Measurements from ENCODE around the gene ARL17B.
"Not testable (repeated sequence)": the region's sequence is repeated elsewhere in the genome, so short reads cannot be mapped to it uniquely, and the experiment has no call there.

DNA sequence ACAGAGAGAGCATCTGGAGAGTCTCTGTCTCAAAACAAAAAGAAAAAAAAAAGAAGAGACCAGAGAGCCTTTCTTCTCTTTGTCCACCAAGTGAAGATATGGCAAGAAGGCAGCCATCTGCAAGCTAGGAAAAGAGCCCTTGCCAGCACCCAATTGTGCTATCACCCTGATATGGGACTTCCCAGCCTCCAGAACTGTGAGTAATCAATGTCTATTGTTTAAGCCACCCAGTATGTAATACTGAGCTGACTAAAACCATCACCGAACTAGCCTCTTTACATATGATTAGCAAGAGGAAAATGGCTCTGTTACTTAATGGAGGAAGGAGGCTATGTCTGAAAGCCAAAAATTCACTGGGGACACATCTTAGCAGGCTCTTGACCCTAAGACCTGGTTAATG is 105.2 kb downstream of the ARL17B start:
- TF ChIP-seq POLR2A (IDR thresholded peaks at IDR 0.05); EP300 (IDR thresholded peaks at IDR 0.05; ENCODE audit: low read depth): not testable (repeated sequence)
- TF ChIP-seq, protein P1, sequence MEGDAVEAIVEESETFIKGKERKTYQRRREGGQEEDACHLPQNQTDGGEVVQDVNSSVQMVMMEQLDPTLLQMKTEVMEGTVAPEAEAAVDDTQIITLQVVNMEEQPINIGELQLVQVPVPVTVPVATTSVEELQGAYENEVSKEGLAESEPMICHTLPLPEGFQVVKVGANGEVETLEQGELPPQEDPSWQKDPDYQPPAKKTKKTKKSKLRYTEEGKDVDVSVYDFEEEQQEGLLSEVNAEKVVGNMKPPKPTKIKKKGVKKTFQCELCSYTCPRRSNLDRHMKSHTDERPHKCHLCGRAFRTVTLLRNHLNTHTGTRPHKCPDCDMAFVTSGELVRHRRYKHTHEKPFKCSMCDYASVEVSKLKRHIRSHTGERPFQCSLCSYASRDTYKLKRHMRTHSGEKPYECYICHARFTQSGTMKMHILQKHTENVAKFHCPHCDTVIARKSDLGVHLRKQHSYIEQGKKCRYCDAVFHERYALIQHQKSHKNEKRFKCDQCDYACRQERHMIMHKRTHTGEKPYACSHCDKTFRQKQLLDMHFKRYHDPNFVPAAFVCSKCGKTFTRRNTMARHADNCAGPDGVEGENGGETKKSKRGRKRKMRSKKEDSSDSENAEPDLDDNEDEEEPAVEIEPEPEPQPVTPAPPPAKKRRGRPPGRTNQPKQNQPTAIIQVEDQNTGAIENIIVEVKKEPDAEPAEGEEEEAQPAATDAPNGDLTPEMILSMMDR (IDR thresholded peaks at IDR 0.05): not testable (repeated sequence)

All from transverse colon (tissue), 3 donors.